Uterus (tissue), 2 donors: ENCODE data around the gene GOLIM4.

Source experiments
- CTCF ChIP-seq, 4 experiments: fragments of 200-600 bp in 2 of 4; fragments of 450-650 bp in 2 of 4; sonication (generic) in 2 of 4; IDR thresholded peaks; one replicate each; pipeline ENCODE4 v1.5.1; 2016 to 2019; ENCODE audit warnings: antibody characterized with exemption in 4 of 4, mild to moderate bottlenecking in 2 of 4, moderate library complexity in 1 of 4
- POLR2A ChIP-seq, 2 donors: fragments of 450-650 bp; IDR thresholded peaks; one replicate each; pipeline ENCODE4 v1.6.1; 2016; ENCODE audit warnings: antibody characterized with exemption in 2 of 2, mild to moderate bottlenecking in 1 of 2, moderate library complexity in 1 of 2

- TF ChIP-seq CTCF (IDR thresholded peaks at IDR 0.05), result no peak
- no peak for TF ChIP-seq POLR2A (IDR thresholded peaks at IDR 0.05)
Observed at GRCh38 chr3:168088106-168088720, 7.5 kb downstream of the GOLIM4 start.
